NCI-H1092 treated with DMSO at 0.1 percent for 48 hours (cell line): Measurements from ENCODE around the gene HOPX.
"Not testable (repeated sequence)": the region's sequence is repeated elsewhere in the genome, so short reads cannot be mapped to it uniquely, and the experiment has no call there.

Source experiments
- DNase-seq: peaks from one replicate; lab custom pipeline; 2025; lab: John Stamatoyannopoulos, UW

HOPX gene

GRCh38 chr4:56681158-56681852, at the start of gene HOPX:
Gene HOPX (minus strand): TSS chr4:56681296. CDS start chr4:56657816, 23,480 bp downstream.
- DNase-seq = no peak

DNA sequence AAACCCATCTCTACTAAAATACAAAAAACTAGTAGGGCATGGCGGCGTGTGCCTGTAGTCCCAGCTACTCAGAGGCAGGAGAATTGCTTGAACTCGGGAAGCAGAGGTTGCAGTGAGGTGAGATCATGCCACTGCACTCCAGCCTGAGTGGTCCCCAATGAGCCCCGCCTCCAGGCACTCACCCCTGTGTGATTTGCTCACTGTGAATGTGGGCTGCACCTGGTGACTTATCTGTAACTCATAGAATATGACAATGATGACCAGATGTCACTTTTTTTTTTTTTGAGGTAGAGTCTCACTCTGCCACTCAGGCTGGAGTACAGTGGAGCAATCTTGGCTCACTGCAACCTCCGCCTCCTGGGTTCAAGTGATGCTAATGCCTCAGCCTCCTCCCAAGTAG, 49.0 kb upstream of the HOPX start:
- DNase-seq = no peak

DNA sequence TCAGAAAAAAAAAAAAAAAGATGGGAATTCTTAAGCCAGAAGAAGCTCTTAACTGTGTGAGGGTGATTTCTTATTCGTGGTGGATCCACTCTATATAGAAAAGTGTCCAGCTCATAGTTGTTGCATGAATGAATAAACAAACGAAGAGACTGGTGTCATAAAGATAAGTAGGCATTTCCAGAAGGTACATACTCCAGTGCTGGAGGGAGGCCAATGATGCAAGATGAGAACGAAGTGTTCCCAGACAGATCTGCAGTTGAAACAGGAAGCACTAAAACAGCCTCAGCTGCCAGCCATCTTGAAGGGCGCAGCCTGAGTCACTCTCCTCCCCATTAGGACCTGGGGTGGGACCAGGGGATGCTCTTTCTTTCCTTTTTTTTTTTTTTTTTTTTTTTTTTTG, 47.4 kb upstream of the HOPX start:
- DNase-seq = peak; percentile 71

GRCh38 chr4:56727150-56727549, 46.1 kb upstream of the HOPX start:
- no peak for DNase-seq

DNA sequence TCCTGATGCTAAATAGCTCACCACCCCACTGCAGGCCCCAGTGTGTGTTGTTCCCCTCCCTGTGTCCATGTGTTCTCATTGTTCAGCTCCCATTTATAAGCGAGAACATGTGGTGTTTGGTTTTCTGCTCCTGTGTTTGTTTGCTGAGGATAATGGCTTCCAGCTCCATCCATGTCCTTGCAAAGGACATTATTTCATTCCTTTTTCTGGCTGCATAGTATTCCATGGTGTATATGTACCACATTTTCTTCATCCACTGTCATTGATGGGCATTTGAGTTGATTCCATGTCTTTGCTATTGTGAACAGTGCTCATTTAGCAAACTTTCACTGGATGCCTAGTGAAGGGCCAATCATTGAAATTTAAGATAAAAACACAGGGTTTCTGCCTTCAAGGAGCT, 45.5 kb upstream of the HOPX start:
- DNase-seq = not testable (repeated sequence)

GRCh38 chr4:56723659-56724230, 42.6 kb upstream of the HOPX start:
- no peak for DNase-seq

- DNase-seq = no peak
These were observed 42.1 kb upstream of the HOPX start for GRCh38 chr4:56723201-56723605.

GRCh38 chr4:56708146-56708545, 27.1 kb upstream of the HOPX start:
- no peak for DNase-seq

DNA sequence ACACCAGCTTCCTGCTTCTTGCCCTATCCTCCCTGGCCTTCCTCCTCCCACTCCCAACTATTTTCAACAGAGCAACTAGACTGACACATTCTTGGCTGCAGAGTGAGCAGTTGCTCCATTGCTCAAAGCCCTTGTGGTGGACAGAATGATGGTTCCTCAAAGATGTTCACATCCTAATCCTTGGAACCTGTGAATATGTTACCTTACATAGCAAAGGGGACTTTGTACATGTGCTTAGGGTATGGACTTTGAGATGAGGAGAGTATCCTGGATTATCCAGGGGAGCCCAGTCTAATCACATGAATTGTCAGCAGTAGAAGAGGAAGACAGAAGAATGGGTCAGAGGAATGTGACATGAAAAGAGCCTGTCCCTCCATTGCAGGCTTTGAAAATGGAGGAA, 24.9 kb upstream of the HOPX start:
- DNase-seq = no peak

- no peak for DNase-seq
These were observed 24.2 kb upstream of the HOPX start for GRCh38 chr4:56705334-56705733.

DNA sequence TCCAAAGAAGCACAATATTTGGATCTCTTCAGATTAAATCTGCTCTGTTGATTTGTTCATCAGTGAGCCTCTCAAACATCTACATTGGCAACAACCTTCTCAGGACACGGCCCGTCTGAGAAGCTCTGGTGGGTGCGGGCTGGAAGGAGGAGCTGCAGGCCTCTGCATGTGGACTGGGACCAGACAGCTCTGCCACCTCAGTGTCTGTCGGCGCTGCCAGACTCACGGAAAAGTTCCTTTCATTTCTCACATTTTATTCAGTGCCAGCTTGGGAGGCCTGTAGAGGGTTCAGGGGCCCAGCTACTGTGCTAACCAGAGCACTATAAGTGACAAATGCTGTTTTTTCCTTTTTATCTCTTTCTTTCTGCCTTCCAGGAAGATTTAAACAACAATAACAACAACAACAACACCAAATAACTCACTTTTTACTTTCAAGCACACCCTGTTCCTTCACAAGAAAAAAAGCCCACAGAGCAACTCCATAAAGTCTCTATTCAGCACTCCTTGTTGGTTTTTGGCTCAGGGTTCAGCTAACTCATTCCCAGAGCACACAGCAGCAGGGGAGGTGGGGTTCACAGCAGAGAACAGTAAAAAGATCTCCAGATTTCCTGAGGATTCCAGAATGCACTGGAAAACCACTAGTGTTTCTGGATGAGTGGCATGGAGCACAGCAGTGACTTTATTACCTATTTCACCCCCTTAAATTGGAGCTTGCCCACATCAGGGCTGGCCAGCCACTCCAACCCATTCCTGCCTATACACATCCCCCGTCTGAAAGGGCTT, 23.2 kb upstream of the HOPX start:
- no peak for DNase-seq

DNA sequence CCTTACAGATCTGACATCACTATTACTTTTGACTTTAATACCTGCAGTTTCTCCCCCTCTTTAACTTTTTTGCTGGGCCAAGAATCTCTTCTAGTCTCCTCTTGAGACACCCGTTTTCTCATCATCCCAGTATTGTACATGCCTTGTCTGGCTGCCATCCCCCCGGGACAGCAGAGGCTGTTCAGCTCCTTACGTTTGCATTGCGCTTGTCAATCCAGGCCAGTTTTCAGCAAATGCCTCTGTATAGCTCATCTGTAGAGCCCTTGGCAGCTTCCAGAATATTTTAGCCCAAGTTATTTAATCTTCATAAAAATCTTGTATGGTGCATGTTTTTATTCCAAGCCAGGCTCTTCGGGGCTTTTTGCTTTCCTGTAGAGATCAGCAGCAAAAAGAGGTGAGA, 22.3 kb upstream of the HOPX start:
- no peak for DNase-seq

DNA sequence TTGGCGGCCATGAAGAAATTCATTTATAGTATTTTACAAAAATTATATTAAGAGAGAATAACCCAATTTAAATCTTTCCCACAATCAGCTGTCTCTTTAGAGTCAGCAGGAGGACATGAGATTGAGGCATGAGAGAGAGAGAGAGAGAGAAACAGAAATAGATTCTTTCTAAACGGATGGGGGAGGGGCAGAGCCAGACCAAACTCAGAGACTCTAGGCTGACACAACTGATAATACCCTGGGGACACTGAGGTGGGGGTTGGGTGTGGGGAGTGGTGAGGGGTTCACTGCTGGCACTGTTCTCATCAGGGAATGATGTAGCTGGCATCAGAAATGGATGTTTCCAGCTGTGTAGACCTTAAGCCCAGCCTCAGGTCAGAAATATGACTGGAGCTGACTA, 20.5 kb upstream of the HOPX start:
- no peak for DNase-seq

DNA sequence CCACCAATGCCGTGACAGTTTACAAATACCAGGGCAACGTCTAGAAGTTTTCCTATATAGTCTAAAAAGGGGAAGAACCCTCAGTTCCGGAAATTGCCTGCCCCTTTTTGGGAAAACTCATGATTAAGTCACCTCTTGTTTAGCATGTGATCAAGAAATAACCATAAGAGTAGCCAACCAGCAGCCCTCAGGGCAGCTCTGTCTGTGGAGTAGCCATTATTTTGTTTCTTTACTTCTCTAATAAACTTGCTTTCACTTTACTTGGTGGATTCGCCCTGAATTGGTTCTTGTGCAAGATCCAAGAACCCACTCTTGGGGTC, 20.0 kb upstream of the HOPX start:
- DNase-seq = no peak

DNA sequence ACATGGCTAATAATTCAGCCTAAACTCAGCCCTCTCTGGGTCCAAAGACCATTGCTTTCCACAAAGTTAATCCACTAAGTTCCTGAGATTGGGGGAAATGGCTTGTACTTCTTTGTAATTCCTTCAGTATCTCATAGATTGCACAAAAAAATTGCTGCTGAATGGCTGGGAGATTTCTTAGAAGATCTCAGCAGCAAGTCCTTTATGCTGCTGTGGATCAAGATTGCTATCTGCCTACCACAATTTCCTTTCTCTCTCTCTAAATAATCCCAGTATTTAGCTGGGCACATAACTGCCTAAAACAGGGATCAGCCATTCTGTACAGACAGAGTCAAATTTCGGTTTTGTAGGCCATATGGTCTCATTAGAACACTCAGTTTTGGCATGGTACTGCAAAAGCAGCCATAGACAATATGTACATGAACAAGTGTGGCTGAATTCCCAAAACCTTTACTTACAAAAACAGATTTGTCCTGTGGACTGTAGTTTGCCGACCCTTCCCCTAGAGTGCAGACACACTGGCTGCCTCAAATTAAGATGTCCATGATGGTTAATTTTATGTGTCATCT, 18.5 kb upstream of the HOPX start:
- no peak for DNase-seq

GRCh38 chr4:56698329-56698728, 17.2 kb upstream of the HOPX start:
- DNase-seq = no peak

DNA sequence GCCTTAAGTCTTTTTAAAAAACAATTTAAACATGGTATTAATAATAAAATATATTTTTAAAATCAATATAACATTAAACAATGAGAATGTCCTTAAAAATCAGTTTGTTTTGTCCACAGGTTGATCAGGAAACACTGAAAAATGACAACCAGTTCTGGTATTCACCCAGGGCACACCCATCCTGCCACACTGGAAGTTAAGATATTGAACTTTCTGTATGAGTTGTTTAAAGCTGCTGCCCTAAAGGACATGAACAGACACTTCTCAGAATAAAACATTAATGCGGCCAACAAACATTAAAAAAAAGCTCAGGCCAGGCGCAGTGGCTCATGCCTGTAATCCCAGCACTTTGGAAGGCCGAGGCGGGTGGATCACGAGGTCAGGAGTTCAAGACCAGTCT, 15.0 kb upstream of the HOPX start:
- no peak for DNase-seq

DNA sequence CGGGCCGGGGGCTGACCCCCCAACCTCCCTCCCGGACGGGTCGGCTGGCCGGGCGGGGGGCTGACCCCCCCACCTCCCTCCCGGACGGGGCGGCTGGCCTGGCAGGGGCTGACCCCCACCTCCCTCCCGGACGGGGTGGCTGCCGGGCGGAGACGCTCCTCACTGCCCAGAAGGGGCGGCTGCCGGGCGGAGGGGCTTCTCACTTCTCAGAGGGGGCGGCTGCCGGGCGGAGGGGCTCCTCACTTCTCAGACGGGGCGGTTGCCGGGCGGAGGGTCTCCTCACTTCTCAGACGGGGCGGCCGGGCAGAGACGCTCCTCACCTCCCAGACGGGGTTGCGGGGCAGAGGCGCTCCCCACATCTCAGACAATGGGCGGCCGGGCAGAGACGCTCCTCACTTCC, 12.4 kb upstream of the HOPX start:
- DNase-seq = not testable (repeated sequence)

DNA sequence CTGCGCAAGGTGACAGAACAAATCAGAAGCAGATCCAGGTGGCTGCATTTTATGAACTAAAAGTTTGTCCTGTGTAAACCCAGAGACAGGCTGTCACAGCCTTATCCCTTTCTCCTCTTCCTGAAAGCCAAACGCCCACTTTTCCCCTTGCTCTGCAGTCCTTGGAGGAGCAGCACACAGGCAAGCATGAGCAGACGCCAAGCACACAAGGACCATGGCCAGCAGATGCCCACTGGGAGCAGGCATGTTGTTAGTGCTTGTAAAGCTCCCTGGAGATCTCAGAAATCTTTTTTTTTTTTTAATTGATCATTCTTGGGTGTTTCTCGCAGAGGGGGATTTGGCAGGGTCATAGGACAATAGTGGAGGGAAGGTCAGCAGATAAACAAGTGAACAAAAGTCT, 11.5 kb upstream of the HOPX start:
- no peak for DNase-seq

- no peak for DNase-seq
These were observed 10.3 kb upstream of the HOPX start for GRCh38 chr4:56691425-56691824.

DNA sequence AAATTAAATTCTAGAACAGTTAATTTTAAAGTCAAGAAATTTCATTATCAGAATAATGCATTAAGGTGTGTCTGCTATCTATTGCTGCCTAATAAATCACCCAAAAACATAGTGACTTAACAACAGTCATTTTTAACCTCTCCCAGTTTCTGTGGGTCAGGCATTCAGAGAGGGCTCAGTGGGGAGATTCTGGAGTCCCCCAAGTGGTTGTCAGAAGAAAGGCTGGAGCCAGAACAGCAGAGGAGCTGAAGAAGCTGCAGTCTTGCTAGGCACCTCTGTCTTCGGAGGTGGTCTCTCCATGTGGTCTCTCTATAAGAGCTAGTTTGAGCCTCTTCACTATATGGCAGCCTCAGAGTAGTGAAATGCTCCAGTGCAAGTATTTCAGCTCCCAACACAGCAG, 9.3 kb upstream of the HOPX start:
- DNase-seq = no peak

GRCh38 chr4:56689201-56689969, 8.3 kb upstream of the HOPX start:
- no peak for DNase-seq
